Measurements from ENCODE around the gene MSI2.

The MSI2 gene

DNA sequence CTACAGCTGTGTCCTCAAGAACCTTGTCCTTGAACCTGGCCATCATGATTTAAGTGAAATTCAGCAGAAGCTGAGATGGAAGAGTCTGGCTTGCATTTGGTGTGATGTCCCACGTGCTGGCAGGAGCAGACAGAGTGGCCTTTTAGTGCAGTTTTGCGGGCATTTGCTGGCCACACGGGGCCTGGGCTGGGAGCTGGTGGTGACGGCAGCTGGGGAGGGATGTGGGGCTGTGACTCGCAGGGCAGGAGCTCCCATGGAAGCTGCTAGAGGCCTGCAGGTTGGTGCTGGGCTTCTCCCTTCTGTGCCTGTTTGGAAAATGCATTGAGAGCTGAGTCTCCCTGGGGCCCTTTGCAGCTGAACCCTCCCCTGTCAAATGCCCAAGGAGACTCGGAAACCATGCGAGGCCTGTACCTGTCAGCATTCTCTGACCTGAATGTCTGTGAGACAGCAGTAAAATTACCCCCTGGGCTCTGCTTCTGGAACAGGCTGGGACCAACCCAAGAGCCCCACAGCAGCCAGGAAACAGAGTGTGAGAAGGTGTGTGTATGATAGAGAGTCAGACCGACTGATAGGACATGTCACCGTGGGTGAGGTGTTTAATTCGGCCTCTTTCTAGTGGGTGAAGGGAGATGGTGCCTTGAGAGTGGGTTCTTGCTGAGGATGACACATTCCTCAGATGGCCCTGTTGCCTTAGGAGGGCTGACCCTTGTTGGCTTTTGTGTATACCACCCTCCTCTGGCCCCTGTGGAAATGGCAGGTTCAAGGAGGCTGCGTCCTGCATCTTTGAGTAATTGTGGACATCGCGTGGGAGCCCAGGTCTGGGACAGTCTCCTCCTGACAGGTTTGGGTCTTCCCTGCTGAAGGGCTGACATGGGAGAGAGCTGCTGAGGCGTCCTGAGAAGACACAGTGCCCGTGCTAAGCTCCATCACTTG is 145.5 kb downstream of the MSI2 start:
- no peak for TF ChIP-seq TCF12 (IDR thresholded peaks at IDR 0.05; ENCODE audit: low read depth)
- TF ChIP-seq CEBPB (IDR thresholded peaks at IDR 0.05), result no peak
- TF ChIP-seq, protein P1, sequence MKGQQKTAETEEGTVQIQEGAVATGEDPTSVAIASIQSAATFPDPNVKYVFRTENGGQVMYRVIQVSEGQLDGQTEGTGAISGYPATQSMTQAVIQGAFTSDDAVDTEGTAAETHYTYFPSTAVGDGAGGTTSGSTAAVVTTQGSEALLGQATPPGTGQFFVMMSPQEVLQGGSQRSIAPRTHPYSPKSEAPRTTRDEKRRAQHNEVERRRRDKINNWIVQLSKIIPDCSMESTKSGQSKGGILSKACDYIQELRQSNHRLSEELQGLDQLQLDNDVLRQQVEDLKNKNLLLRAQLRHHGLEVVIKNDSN (IDR thresholded peaks at IDR 0.05), result no peak
- TF ChIP-seq, protein P2, sequence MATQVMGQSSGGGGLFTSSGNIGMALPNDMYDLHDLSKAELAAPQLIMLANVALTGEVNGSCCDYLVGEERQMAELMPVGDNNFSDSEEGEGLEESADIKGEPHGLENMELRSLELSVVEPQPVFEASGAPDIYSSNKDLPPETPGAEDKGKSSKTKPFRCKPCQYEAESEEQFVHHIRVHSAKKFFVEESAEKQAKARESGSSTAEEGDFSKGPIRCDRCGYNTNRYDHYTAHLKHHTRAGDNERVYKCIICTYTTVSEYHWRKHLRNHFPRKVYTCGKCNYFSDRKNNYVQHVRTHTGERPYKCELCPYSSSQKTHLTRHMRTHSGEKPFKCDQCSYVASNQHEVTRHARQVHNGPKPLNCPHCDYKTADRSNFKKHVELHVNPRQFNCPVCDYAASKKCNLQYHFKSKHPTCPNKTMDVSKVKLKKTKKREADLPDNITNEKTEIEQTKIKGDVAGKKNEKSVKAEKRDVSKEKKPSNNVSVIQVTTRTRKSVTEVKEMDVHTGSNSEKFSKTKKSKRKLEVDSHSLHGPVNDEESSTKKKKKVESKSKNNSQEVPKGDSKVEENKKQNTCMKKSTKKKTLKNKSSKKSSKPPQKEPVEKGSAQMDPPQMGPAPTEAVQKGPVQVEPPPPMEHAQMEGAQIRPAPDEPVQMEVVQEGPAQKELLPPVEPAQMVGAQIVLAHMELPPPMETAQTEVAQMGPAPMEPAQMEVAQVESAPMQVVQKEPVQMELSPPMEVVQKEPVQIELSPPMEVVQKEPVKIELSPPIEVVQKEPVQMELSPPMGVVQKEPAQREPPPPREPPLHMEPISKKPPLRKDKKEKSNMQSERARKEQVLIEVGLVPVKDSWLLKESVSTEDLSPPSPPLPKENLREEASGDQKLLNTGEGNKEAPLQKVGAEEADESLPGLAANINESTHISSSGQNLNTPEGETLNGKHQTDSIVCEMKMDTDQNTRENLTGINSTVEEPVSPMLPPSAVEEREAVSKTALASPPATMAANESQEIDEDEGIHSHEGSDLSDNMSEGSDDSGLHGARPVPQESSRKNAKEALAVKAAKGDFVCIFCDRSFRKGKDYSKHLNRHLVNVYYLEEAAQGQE (IDR thresholded peaks at IDR 0.05; ENCODE audit: low read depth), result no peak
- TF ChIP-seq YY1 (IDR thresholded peaks at IDR 0.05; ENCODE audit: low read depth), result no peak
- TF ChIP-seq FOXM1 (IDR thresholded peaks at IDR 0.05; ENCODE audit: borderline replicate concordance, low read depth), result no peak

DNA sequence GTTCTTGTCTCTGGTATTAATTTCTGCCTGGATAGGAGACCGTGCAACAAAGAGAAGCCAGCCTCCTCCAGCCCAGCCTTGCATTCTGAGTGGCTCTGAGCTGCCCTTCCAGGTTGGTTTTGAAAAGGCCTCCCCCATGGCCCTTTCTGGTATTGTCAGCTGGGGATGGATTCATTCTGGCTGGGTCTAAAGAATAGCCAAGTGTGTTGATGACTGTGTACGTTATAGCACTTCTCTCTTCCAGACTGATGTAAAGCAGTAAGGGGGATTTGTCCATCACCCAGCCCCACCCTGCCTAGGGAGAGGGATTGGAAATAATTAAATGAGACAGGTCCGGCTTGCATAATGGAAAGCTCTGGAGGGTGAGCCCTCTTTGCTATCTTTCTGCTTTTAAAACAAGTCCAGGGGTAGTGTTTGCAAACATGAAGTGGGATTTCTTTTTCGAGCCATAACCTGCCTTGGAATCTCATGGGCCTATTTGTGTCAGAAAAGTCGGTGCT is 146.4 kb downstream of the MSI2 start:
- TF ChIP-seq, protein P1 (IDR thresholded peaks at IDR 0.05), result no peak
- TF ChIP-seq, protein P3, sequence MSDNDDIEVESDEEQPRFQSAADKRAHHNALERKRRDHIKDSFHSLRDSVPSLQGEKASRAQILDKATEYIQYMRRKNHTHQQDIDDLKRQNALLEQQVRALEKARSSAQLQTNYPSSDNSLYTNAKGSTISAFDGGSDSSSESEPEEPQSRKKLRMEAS (IDR thresholded peaks at IDR 0.05), result no peak
- TF ChIP-seq RAD21 (IDR thresholded peaks at IDR 0.05; ENCODE audit: low read depth) (no peak), EGR1 (IDR thresholded peaks at IDR 0.05) (no peak)

DNA sequence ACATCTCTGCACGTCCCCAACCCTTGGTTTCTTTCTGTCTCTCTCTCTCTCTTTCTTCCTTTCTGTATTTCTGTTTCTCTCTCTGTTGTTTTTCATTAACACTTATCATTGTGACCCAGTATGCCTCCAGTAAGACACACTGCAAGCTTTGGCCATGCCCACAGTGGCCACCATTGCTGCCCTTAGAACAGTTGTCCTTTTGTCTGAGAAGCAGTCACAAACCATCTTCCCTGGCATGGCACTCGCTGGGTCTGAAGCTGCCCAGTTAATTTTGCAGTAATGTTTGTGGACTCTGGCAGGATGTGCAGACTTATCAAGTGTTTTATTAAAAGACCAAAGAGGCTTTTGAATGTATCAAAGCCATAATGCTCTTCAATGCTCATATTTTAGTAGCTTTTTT is 146.9 kb downstream of the MSI2 start:
- TF ChIP-seq, protein P3 (IDR thresholded peaks at IDR 0.05), result no peak
- TF ChIP-seq FOXM1 (IDR thresholded peaks at IDR 0.05; ENCODE audit: borderline replicate concordance, low read depth) (no peak), TAF1 (IDR thresholded peaks at IDR 0.05; ENCODE audit: low read depth) (no peak), RAD21 (IDR thresholded peaks at IDR 0.05; ENCODE audit: low read depth) (no peak), YY1 (IDR thresholded peaks at IDR 0.05; ENCODE audit: low read depth) (no peak)
- TF ChIP-seq, protein P2 (IDR thresholded peaks at IDR 0.05; ENCODE audit: low read depth), result no peak
- TF ChIP-seq, protein P1 (IDR thresholded peaks at IDR 0.05), result no peak

DNA sequence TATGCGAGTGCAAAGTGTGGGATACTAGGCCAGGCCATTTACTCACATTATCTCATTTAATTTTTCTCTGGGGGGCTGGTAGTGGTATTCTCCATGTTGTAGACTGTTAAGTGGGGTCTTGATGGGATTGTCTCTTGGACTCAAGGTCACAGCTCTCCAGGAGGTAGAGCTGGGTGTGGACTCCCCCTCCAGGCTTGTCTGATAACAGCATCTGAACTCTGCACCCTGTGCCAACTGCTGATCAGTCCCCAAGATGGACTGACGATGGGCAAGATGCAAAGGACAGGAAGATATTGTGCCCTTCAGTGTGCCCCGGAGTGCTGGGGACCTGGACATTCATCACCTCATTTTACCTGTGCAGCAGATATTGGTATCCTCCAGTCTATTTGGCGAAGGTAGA is 147.8 kb downstream of the MSI2 start:
- no peak for TF ChIP-seq ZBTB7A (IDR thresholded peaks at IDR 0.05; ENCODE audit: low read depth)
- no peak for TF ChIP-seq EP300 (IDR thresholded peaks at IDR 0.05; ENCODE audit: borderline replicate concordance)

DNA sequence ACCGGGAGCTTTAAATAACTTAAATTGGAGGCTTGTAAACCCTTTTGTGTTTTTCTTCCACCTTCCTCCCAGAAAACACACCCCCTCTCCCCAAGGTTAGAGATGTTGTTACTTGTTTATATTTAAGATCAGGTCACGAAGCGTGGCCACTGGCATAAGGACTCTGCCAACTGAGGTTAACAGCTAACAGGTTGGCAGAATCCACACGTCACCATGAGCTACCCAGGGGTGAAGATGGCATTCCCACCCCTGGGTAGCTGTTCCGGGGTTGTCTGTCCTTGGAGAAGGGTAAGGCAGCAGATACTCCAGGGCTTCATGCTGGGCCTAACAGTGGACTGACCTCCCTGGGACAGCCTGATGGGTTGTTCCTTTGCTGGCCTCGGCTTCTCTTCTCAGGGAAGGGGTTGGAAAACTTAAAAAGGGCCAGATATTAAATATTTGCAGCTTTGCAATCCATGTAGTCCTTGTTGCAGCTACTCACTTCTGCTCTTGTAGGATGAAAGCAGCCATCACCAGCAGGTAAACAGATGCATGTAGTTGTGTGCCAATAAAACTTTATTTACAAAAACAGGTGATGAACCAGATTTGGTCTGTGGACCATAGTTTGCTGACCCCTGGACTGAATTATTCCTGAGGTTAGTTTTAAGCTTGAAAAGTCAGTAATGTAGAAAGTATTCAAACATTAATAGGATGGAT is 148.6 kb downstream of the MSI2 start:
- TF ChIP-seq TCF12 (IDR thresholded peaks at IDR 0.05; ENCODE audit: low read depth) (no peak), NFIC (IDR thresholded peaks at IDR 0.05) (no peak), TEAD4 (IDR thresholded peaks at IDR 0.05) (no peak), TAF1 (IDR thresholded peaks at IDR 0.05; ENCODE audit: low read depth) (no peak), EGR1 (IDR thresholded peaks at IDR 0.05) (no peak), CREB1 (IDR thresholded peaks at IDR 0.05; ENCODE audit: low read depth) (no peak), FOXM1 (IDR thresholded peaks at IDR 0.05; ENCODE audit: borderline replicate concordance, low read depth) (no peak), YY1 (IDR thresholded peaks at IDR 0.05; ENCODE audit: low read depth) (no peak), EP300 (IDR thresholded peaks at IDR 0.05; ENCODE audit: borderline replicate concordance) (no peak), ZBTB7A (IDR thresholded peaks at IDR 0.05; ENCODE audit: low read depth) (no peak), CEBPB (IDR thresholded peaks at IDR 0.05) (no peak)
- TF ChIP-seq, protein P3 (IDR thresholded peaks at IDR 0.05), result no peak
- TF ChIP-seq, protein P1 (IDR thresholded peaks at IDR 0.05), result no peak

All from Ishikawa (cell line).